ENCODE data around the gene TEX10. TPM values are rescaled to one million over a fixed set of nuclear protein-coding genes. Genes with fewer than 3 reads are reported as not detected.

TEX10 gene
- total RNA-seq, 4 donors from 2014 or later: 10.4 to 16.4 (median 11.2) TPM

GRCh38 chr9:100372648-100373047, 19.9 kb upstream of the TEX10 start:
- H3K27ac ChIP-seq (replicated peaks in 1 of 4): no peak overlapping the region
- intact Hi-C loops (cut with DNase I): no loop called here
- no peak for DNase-seq (ENCODE audit: extremely low spot score)
- no peaks in the 10 kb centered on the region for H3K36me3 ChIP-seq
- no peak for TF ChIP-seq POLR2A (IDR thresholded peaks at IDR 0.05; ENCODE audit: low read depth)
- no peak for TF ChIP-seq CTCF (IDR thresholded peaks at IDR 0.05)
- TF ChIP-seq EP300 (IDR thresholded peaks at IDR 0.05): no peak
- no peak for TF ChIP-seq POLR2AphosphoS5 (IDR thresholded peaks at IDR 0.05)
- 98% methylated on average over 3 of the region's 3 CpGs for WGBS
- H3K4me3 ChIP-seq: no peak overlapping the region
- no peaks in the 10 kb centered on the region for H3K4me1 ChIP-seq
- H3K27me3 ChIP-seq: no peaks in the 10 kb centered on the region
- no peaks in the 10 kb centered on the region for H3K9me3 ChIP-seq

GRCh38 chr9:100370064-100370723, 17.5 kb upstream of the TEX10 start:
- no peak for TF ChIP-seq POLR2A (IDR thresholded peaks at IDR 0.05; ENCODE audit: low read depth)
- TF ChIP-seq EP300 (IDR thresholded peaks at IDR 0.05): no peak
- TF ChIP-seq POLR2AphosphoS5 (IDR thresholded peaks at IDR 0.05): no peak
- TF ChIP-seq CTCF (IDR thresholded peaks at IDR 0.05): no peak
- Histone ChIP-seq H3K27me3 (no peaks in the 10 kb centered on the region), H3K36me3 (no peaks in the 10 kb centered on the region), H3K9me3 (no peaks in the 10 kb centered on the region), H3K4me3 (no peak overlapping the region), H3K27ac (replicated peaks in 1 of 4) (no peak overlapping the region), H3K4me1 (no peaks in the 10 kb centered on the region)
- WGBS: 97% methylated on average over 7 of the region's 7 CpGs
- intact Hi-C loops (cut with DNase I): no loop called here
- DNase-seq (ENCODE audit: extremely low spot score): no peak

GRCh38 chr9:100368672-100369071, 15.9 kb upstream of the TEX10 start:
- no peak for TF ChIP-seq CTCF (IDR thresholded peaks at IDR 0.05)
- TF ChIP-seq POLR2AphosphoS5 (IDR thresholded peaks at IDR 0.05): no peak
- Histone ChIP-seq H3K4me1 (no peaks in the 10 kb centered on the region), H3K9me3 (no peaks in the 10 kb centered on the region), H3K4me3 (no peak overlapping the region), H3K36me3 (no peaks in the 10 kb centered on the region), H3K27ac (replicated peaks in 1 of 4) (no peak overlapping the region), H3K27me3 (no peaks in the 10 kb centered on the region)
- DNase-seq (ENCODE audit: extremely low spot score): no peak
- intact Hi-C loops (cut with DNase I): no loop called here
- 97% methylated on average over 9 of the region's 9 CpGs for WGBS

GRCh38 chr9:100366121-100366520, 13.4 kb upstream of the TEX10 start:
- no peaks in the 10 kb centered on the region for H3K9me3 ChIP-seq
- TF ChIP-seq EP300 (IDR thresholded peaks at IDR 0.05): no peak
- TF ChIP-seq POLR2A (IDR thresholded peaks at IDR 0.05; ENCODE audit: low read depth): no peak
- TF ChIP-seq POLR2AphosphoS5 (IDR thresholded peaks at IDR 0.05): no peak
- no peak for TF ChIP-seq CTCF (IDR thresholded peaks at IDR 0.05)
- DNase-seq (ENCODE audit: extremely low spot score): no peak
- no peaks in the 10 kb centered on the region for H3K36me3 ChIP-seq
- intact Hi-C loops (cut with DNase I): no loop called here
- 92% methylated on average over 5 of the region's 5 CpGs for WGBS
- no peaks in the 10 kb centered on the region for H3K27me3 ChIP-seq
- H3K4me1 ChIP-seq: no peaks in the 10 kb centered on the region
- H3K4me3 ChIP-seq: no peak overlapping the region
- H3K27ac ChIP-seq (replicated peaks in 1 of 4): no peak overlapping the region

GRCh38 chr9:100364013-100364412, 11.3 kb upstream of the TEX10 start:
- no peak overlapping the region for H3K27ac ChIP-seq (replicated peaks in 1 of 4)
- H3K27me3 ChIP-seq: no peaks in the 10 kb centered on the region
- no peak overlapping the region for H3K4me3 ChIP-seq
- WGBS: 94% methylated on average over 8 of the region's 8 CpGs
- no peak for DNase-seq (ENCODE audit: extremely low spot score)
- H3K9me3 ChIP-seq: no peaks in the 10 kb centered on the region
- no peaks in the 10 kb centered on the region for H3K36me3 ChIP-seq
- intact Hi-C loops (cut with DNase I): no loop called here
- H3K4me1 ChIP-seq: no peaks in the 10 kb centered on the region
- TF ChIP-seq EP300 (IDR thresholded peaks at IDR 0.05) (no peak), POLR2AphosphoS5 (IDR thresholded peaks at IDR 0.05) (no peak), CTCF (IDR thresholded peaks at IDR 0.05) (no peak), POLR2A (IDR thresholded peaks at IDR 0.05; ENCODE audit: low read depth) (no peak)
